ENCODE measurements around the gene RAMP2. TPM values are rescaled to one million over a fixed set of nuclear protein-coding genes. Genes with fewer than 3 reads are reported as not detected.
A peak's percentile ranks its signal among the peaks of the same experiment; 100 is the strongest.

RAMP2 gene
- total and polyA plus RNA-seq, 2 of the 13 experiments (the other 11 are each of a cell fraction or from before 2014, with no cell fraction given) = 1.4 to 5.2 TPM

DNA sequence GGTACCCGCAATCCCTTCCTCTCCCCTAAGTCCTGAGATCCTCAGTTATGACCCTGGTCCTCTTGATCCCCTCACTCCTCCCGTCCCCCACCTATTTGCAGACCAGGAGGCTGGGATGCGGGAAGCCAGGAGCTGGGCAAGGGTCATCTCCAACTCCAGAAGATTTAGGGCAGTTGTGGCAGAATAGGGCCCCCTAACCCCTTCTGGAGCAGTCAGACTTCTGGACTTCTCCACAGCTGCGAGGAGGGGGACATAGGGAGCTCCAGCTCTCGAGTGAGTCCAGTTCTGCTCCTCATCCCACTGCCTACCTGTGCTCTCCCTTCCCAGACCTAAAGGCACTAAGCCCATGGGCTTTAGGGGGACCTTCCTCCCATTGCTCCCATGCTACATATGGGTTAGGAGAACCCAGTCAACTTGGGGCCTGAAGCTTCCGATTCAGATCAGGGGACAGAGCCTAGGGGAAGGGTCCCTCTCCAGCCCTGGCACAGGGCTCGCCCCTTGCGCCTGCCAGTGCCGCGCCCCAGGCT, 20.7 kb downstream of the RAMP2 start (continued):
- no peak for TF ChIP-seq ZNF275 (CRISPR knock-in tag; IDR thresholded peaks at IDR 0.05; ENCODE audit: borderline replicate concordance)
- no peak for TF ChIP-seq NR2C2 (CRISPR knock-in tag; IDR thresholded peaks at IDR 0.05; ENCODE audit: borderline replicate concordance)
- no peak for TF ChIP-seq ZNF710 (CRISPR knock-in tag; IDR thresholded peaks at IDR 0.05; ENCODE audit: borderline replicate concordance)
- TF ChIP-seq ZNF24 (IDR thresholded peaks at IDR 0.05) = no peak
- no peak for TF ChIP-seq ZNF879 (CRISPR knock-in tag; IDR thresholded peaks at IDR 0.05)
- no peak for TF ChIP-seq PATZ1 (CRISPR knock-in tag; IDR thresholded peaks at IDR 0.05)
- no peak for TF ChIP-seq ZNF362 (CRISPR knock-in tag; IDR thresholded peaks at IDR 0.05; ENCODE audit: borderline replicate concordance)
- peak; percentile 13 to 38; a peak in 2 of 4 replicates for TF ChIP-seq POLR2A (IDR thresholded peaks at IDR 0.05; ENCODE audit: insufficient read depth in 1 of 2, low read depth in 2 of 2, low read length in 2 of 2)
